ENCODE data around the gene GPR82. TPM values are rescaled to one million over a fixed set of nuclear protein-coding genes. Genes with fewer than 3 reads are reported as not detected.

The GPR82 gene
- total and polyA plus RNA-seq, 2 donors (not counting 1 experiment from before 2014, with no cell fraction given), result not detected

- CTCF ChIA-PET, result no interaction called here
- no peaks in the 10 kb centered on the region for H4K20me1 ChIP-seq (ENCODE audit: control insufficient read depth, insufficient read depth, low read length, poor library complexity, severe bottlenecking)
- no peaks in the 10 kb centered on the region for H3K36me3 ChIP-seq (replicated peaks in 1 of 2; ENCODE audit: control extremely low read depth in 1 of 2, control insufficient read depth in 1 of 2, extremely low read depth in 1 of 2, insufficient read depth in 2 of 2, low read length in 1 of 2)
- ATAC-seq (ENCODE audit: low read depth) (no peak), DNase-seq (no peak)
- no peaks in the 10 kb centered on the region for H3K9me3 Mint-ChIP-seq (ENCODE audit: insufficient read depth)
- no peaks in the 10 kb centered on the region for H3K9me3 ChIP-seq (ENCODE audit: control extremely low read depth in 1 of 3, control insufficient read depth in 2 of 3, insufficient read depth in 1 of 3, low read length in 2 of 3)
- POLR2A ChIA-PET, result no interaction called here
- H3K27me3 ChIP-seq (replicated peaks in 1 of 4; ENCODE audit: control extremely low read depth in 1 of 4, control insufficient read depth in 3 of 4, insufficient read depth in 4 of 4, low read length in 3 of 4), result no peaks in the 10 kb centered on the region
- no CpG with 5 or more reads among the region's 3 CpGs for WGBS (ENCODE audit: insufficient coverage)
- no peak overlapping the region for H3K4me3 Mint-ChIP-seq
- TF ChIP-seq EZH2 (IDR thresholded peaks at IDR 0.05; ENCODE audit: borderline replicate concordance, insufficient read depth, low read depth, low read length, poor library complexity, severe bottlenecking) (no peak), CTCF (IDR thresholded peaks at IDR 0.05) (no peak)
- H3K4me2 ChIP-seq (replicated peaks; ENCODE audit: low read depth, low read length, poor library complexity, severe bottlenecking), result no peak overlapping the region
- H3K4me1 ChIP-seq (ENCODE audit: control insufficient read depth in 2 of 2, insufficient read depth in 2 of 2, low read length in 2 of 2), result peaks cover 18% of the 10 kb centered on the region in 2 donors
- intact Hi-C loops (cut with micrococcal nuclease), result no loop called here
- H3K4me1 Mint-ChIP-seq, result peaks cover 30% of the 10 kb centered on the region
- no peaks in the 10 kb centered on the region for H3K79me2 ChIP-seq (ENCODE audit: control insufficient read depth, insufficient read depth, low read length)
- H3K27ac ChIP-seq (ENCODE audit: low read length in 2 of 2), result no peak overlapping the region
- H3K9ac ChIP-seq (ENCODE audit: low read length), result no peak overlapping the region
- H3K4me3 ChIP-seq (ENCODE audit: control extremely low read depth in 1 of 5, extremely low read depth in 1 of 5, insufficient read depth in 1 of 5, low read depth in 2 of 5, low read length in 4 of 5), result no peak overlapping the region
- H2AFZ ChIP-seq (ENCODE audit: insufficient read depth, low read depth, low read length, poor library complexity, severe bottlenecking), result no peak overlapping the region
- H3K27ac Mint-ChIP-seq, result no peak overlapping the region
- no peaks in the 10 kb centered on the region for H3K27me3 Mint-ChIP-seq
Measured at GRCh38 chrX:41728125-41728524, 4.1 kb downstream of the GPR82 start.

GRCh38 chrX:41730081-41730480 lies 6.1 kb downstream of the GPR82 start:
- Histone ChIP-seq H4K20me1 (ENCODE audit: control insufficient read depth, insufficient read depth, low read length, poor library complexity, severe bottlenecking) (no peaks in the 10 kb centered on the region), H3K79me2 (ENCODE audit: control insufficient read depth, insufficient read depth, low read length) (no peaks in the 10 kb centered on the region), H3K4me3 (ENCODE audit: control extremely low read depth in 1 of 5, extremely low read depth in 1 of 5, insufficient read depth in 1 of 5, low read depth in 2 of 5, low read length in 4 of 5) (no peak overlapping the region), H3K4me1 (ENCODE audit: control insufficient read depth in 2 of 2, insufficient read depth in 2 of 2, low read length in 2 of 2) (peaks cover 16 to 18% of the 10 kb centered on the region in 2 donors), H2AFZ (ENCODE audit: insufficient read depth, low read depth, low read length, poor library complexity, severe bottlenecking) (no peak overlapping the region), H3K9ac (ENCODE audit: low read length) (no peak overlapping the region), H3K9me3 (ENCODE audit: control extremely low read depth in 1 of 3, control insufficient read depth in 2 of 3, insufficient read depth in 1 of 3, low read length in 2 of 3) (no peaks in the 10 kb centered on the region), H3K36me3 (replicated peaks in 1 of 2; ENCODE audit: control extremely low read depth in 1 of 2, control insufficient read depth in 1 of 2, extremely low read depth in 1 of 2, insufficient read depth in 2 of 2, low read length in 1 of 2) (no peaks in the 10 kb centered on the region), H3K27me3 (replicated peaks in 1 of 4; ENCODE audit: control extremely low read depth in 1 of 4, control insufficient read depth in 3 of 4, insufficient read depth in 4 of 4, low read length in 3 of 4) (no peaks in the 10 kb centered on the region), H3K4me2 (replicated peaks; ENCODE audit: low read depth, low read length, poor library complexity, severe bottlenecking) (no peak overlapping the region), H3K27ac (ENCODE audit: low read length in 2 of 2) (no peak overlapping the region)
- Mint-ChIP-seq H3K27ac (no peak overlapping the region), H3K27me3 (no peaks in the 10 kb centered on the region), H3K4me1 (peaks cover 30% of the 10 kb centered on the region), H3K4me3 (no peak overlapping the region), H3K9me3 (ENCODE audit: insufficient read depth) (no peaks in the 10 kb centered on the region)
- ChIA-PET POLR2A (no interaction called here), CTCF (interaction anchor here (0.6 kb wide), 1 partner anchor 612 kb away, joined by 4 read pairs; no protein-coding TSS in a partner anchor)
- no CpG with 5 or more reads among the region's 2 CpGs for WGBS (ENCODE audit: insufficient coverage)
- ATAC-seq (ENCODE audit: low read depth) (no peak), DNase-seq (no peak)
- TF ChIP-seq EZH2 (IDR thresholded peaks at IDR 0.05; ENCODE audit: borderline replicate concordance, insufficient read depth, low read depth, low read length, poor library complexity, severe bottlenecking), result no peak
- no peak for TF ChIP-seq CTCF (IDR thresholded peaks at IDR 0.05)
- intact Hi-C loops (cut with micrococcal nuclease), result loop anchor here (10.0 kb wide), 2 partner anchors 285 to 395 kb away; partner anchors contain the start of genes DDX3X and NYX

All from B cell (primary cell).